NCI-H446 treated with DMSO at 0.1 percent for 48 hours (cell line): Measurements from ENCODE around the gene CCR5.
"Not testable (repeated sequence)": the region's sequence is repeated elsewhere in the genome, so short reads cannot be mapped to it uniquely, and the experiment has no call there.

ENCODE experiments used
- DNase-seq: peaks from one replicate; lab custom pipeline; 2025; lab: John Stamatoyannopoulos, UW

The CCR5 gene

GRCh38 chr3:46386205-46386604 lies 15.5 kb downstream of the CCR5 start:
- DNase-seq = no peak

GRCh38 chr3:46388847-46389246 lies 18.1 kb downstream of the CCR5 start:
- DNase-seq = not testable (repeated sequence)

DNA sequence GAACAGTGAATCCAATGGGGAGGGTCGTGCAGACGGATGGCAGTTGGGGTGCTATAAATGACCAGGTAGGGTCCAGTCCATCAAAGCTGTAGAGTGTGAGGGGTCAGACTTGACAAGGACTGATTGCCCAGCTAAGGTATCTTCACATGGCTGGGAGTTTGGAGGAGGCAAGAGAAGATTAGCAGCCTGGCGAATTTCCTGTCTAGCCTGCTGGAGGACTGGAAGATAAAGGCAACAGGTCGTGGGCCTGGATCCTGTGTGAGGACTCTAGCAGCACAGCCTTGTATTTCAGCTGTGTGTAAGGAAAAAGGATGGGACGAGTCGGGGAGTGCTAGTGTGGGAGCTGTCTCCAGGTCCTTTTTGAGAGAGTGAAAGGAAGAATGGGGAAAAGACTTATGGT lies 18.6 kb downstream of the CCR5 start:
- no peak for DNase-seq

GRCh38 chr3:46391526-46391925 lies 20.8 kb downstream of the CCR5 start:
- DNase-seq = not testable (repeated sequence)

DNA sequence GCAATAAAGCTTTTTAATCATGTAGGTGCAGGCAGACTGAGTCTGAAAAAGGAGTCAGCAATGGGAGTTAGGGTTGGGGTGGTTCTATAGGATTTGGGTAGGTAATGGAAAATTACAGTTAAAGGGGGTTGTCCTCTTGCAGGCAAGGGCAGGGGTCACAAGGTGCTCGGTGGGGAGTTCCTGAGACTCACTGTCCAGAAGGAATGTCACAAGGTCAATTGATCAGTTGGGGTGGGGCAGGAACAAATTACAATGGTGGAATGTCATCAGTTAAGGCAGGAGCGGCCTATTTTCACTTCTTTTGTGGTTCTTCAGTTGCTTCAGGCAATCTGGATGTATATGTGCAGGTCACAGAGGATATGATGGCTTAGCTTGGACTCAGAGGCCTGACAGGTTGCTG lies 22.3 kb downstream of the CCR5 start:
- DNase-seq = no peak

- DNase-seq = no peak
These were observed 23.0 kb downstream of the CCR5 start for GRCh38 chr3:46393554-46394434.

GRCh38 chr3:46395210-46395661 lies 24.5 kb downstream of the CCR5 start:
- no peak for DNase-seq

GRCh38 chr3:46395766-46396530 lies 25.2 kb downstream of the CCR5 start:
- DNase-seq = no peak

DNA sequence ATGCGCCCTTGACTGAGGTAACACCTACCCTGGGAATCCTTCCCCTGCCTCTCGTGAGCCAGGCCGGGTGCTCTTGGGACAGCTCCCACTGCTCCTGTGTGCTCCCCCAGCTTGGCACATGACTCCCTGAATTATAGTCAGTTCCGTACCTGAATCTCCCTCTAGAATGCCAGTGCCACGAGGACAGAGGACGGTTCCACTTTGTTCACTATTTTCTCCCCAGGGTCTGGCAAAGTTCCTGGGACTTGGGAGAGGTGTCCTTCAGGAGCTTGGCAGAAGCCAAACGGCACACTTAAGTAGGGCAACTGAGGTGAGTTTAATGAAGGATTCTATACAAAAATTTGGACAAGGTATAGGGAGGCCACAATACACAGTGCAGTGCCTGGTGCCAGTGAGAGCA lies 26.4 kb downstream of the CCR5 start:
- DNase-seq = no peak

DNA sequence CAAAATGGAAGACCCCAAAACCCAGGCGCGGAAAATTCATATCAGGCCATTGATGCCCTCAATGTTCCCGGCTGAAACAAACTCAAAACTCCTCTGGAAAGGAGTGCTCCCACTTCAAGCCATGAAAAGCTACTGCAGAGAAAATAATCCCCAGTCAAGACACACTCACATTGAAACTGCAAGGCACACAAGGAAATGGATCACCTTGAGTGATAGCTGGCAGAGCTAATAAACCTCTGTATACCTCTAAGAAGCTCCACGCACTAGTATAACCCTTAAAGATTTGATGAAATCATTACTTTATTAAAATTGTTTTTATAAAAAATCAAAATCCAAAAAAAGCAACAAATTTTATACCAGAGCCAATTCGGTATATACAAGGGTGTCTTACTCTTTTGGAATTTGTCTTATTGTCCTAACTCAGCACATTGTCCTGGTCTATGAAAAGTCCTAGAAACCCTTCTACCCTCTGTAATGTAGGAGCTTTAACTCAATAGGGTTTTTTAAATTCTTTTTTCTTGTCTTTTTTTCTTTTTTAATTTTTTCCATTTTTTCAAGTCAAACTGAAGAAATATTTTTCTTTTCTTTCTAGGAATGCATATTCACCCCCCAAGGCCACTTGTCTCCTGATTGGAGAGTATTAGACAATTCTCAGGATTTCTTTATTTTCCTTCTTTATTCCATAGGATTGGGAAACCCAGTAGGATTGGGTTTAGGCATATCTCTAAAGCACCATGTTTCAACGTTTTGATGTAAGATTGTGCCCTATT lies 27.6 kb downstream of the CCR5 start:
- DNase-seq = no peak

DNA sequence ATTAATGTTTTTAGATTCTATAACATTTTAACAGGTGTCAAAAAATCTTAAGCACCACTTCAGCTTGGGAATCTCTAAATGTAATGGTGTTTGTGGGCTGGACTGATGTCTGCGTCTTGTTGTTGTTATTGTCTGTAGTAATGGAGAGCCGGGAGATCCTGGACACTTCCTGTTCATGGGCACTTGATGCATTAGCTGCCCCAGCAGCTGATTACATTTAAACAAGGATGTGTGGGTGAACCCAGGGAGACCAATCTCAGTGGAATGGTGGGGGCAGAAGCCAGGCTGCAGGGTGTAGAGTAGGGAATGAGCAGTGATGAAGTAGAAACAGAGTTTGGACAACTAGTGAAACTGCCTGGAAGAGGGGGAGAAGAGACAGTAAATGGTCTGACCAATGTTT lies 28.4 kb downstream of the CCR5 start:
- no peak for DNase-seq

DNA sequence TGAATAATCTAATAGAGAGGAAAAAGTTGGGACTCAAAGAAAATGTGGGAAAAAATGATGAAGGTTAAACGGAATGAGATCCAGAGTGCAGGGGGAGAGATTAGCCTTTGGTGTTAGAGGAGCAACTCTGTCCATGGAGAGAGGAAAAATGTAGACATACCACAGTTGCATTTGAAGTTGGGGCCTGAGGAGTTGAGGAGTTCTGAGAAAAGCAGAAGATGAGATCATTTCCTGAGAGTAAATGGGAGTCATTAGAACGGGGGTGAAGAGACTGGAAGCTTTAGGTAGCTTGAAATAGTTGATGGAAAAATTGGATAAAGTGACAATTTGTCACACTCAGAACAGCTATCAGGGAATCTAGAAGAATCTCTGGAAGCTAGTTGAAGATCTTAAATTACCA lies 28.8 kb downstream of the CCR5 start:
- no peak for DNase-seq

DNA sequence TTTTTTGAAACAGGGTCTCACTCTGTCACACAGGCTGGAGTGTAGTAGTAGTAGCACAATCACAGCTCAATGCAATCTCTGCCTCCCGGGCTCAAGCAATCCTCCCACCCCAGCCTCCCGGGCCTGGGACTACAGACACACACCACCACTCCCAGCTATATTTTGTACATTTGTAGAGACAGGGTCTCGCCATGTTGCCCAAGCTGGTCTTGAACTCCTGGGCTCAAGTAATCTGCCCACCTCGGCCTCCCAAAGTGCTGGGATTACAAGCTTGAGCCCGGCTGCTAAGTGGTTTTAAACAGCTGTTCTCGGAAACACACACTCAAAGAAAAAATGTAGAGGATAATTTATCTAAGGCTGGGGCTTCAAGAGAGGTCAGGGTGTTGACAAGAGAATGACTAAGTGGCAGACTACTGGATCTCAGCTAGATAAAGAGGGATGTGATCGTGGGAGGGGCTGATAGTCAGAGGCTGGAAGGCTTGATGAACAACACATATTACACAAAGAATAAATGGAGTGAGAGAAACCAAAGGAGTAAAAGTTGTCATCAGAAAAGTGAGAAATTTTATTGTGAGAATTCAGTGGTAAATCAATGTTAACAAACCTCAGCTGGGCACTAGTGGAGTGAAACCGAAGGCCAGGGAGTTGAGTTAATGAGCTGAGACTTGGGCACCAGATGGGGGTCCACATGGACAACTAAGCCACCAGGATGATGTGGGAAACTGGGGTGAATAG lies 29.4 kb downstream of the CCR5 start:
- DNase-seq = no peak

DNA sequence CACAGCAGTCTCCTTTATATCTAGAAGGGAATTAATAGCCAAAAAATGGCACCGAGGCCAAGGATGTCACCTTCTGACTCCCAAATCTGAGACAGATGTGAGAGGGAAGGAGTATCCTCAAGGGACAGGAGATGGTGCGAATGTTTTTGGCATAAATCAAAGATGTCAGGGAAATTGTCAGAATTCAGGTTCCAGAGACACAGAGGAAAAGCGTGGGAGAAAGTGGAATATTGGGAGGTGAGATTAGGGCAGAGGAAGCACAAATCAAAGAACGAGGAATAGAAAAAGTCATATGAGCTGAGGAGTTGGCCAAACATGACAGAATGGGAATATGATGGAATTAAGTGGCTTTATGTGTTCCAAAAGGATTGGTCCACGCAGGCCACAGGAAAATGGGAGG lies 30.1 kb downstream of the CCR5 start:
- no peak for DNase-seq

GRCh38 chr3:46401579-46401978 lies 30.8 kb downstream of the CCR5 start:
- no peak for DNase-seq

DNA sequence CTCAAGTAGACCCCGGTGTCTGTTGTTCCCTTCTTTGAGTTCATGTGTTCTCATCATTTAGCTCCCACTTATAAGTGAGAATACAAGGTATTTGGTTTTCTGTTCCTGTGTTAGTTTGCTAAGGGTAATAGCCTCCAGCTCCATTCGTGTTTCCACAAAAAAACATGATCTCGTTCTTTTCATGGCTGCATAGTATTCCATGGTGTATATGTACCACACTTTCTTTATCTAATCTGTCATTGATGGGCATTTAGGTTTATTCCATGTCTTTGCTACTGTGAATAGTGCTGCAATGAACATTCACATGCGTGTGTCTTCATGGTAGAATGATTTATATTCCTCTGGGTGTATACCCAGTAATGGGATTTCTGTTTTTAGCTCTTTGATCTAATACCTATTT lies 32.2 kb downstream of the CCR5 start:
- not testable (repeated sequence) for DNase-seq

DNA sequence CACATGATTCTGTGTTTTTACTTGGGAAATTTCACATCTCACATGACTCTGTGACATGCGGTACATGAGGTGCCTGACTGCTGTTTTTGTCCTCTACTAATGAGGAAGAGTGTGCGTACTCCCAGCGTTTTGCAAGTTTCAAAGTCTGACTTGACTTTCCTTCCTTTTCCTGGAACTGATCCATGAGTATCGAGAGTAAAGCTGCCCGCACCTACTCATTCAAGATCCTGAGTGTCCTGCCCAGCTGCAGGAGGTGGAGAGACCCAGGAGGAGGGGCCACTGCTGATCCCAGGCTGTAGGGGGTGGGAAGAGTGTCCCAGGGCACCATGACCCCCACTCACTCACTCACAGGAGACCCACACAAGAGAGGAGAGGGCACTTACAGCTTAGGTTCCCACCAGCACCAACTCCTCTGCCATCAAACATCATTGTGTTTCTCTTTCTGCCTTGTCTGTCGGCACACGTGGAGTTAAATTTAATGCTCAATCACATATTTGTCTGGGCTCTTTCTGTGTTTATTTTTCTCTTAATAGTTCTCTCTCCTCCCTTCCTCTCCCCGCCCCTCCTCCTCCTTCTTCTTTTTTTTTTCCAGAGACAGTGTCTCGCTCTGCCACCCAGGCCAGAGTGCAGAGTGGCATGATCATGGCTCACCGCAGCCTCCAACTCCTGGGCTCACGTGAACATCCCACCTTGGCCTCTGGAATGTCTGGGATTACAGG lies 34.7 kb downstream of the CCR5 start:
- no peak for DNase-seq

DNA sequence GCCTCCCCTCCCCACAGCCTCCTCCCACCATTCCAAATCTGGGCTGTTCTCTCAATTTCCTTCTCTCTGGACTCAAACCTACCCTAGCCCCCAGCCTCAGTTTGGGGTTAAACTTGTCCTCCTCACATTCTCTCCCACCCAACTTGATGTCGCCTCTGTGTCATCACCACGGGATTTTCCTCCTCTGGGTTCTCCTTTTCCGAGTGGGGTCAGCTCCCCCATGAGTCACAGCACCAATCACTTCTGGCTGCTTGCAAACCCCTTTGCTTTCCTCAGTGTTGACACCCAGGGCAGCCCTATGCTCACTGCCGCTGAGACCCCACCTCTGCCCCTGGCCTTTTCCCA lies 35.7 kb downstream of the CCR5 start:
- no peak for DNase-seq

DNA sequence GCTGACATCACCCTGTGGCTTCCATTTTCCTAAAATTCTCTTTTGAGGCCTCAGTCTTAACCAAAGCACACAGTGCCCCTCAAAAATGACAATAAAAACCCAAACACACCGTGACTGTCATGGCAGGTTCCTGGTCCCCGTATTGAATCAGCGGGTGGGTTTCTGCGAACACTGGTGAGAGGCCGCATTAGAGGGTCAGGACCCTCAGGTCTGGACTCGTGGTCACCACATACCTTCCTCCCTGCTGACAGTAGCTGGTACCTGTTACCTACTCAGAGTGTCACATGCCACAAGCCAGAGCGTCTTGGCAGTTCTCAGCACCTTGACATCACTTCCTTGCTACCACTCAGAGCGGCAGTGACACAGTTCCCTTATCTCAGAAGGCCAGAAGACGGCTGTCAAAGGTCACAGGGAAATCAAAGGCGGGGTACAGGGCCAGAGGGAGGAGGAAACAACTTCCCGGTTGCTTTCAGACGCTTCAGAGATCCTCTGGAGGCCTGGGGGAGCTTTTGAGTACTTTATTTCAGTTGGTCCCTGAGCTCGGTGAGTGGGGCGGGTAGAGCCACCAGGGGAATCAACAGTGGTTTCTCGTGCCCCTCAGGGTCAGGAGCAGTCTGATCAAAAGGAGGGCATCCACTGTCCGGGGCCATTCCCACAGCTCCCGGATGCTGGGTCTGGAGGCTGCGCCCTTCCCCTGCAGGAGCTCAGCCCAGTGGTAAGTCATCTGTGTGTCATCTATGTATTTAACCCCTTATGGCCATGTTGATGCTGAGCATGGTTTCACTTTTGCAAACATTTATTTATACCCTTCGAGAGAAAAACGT lies 36.3 kb downstream of the CCR5 start, which contains the start of the genes CCR5AS and CCRL2:
CCR5AS (minus strand) TSS at position 279 of the 824 bp plus-strand sequence.
CCRL2 (plus strand) TSS at position 472 of the 824 bp plus-strand sequence. CDS start 821 bp downstream, outside the sequence.
- DNase-seq = no peak

DNA sequence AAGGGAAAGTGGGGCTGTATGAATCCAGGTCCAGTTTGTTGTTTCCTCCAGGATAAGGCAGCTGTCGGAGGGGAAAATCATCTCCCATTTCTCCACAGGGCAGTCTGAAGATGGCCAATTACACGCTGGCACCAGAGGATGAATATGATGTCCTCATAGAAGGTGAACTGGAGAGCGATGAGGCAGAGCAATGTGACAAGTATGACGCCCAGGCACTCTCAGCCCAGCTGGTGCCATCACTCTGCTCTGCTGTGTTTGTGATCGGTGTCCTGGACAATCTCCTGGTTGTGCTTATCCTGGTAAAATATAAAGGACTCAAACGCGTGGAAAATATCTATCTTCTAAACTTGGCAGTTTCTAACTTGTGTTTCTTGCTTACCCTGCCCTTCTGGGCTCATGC lies 37.2 kb downstream of the CCR5 start:
- DNase-seq = no peak
